ENCODE results near the gene DIAPH1. TPM values are rescaled to one million over a fixed set of nuclear protein-coding genes. Genes with fewer than 3 reads are reported as not detected.
"Not testable (repeated sequence)": the region's sequence is repeated elsewhere in the genome, so short reads cannot be mapped to it uniquely, and the experiment has no call there.

DIAPH1 gene
- total RNA-seq, 1 donor from 2014 or later: 25.4 TPM

DNA sequence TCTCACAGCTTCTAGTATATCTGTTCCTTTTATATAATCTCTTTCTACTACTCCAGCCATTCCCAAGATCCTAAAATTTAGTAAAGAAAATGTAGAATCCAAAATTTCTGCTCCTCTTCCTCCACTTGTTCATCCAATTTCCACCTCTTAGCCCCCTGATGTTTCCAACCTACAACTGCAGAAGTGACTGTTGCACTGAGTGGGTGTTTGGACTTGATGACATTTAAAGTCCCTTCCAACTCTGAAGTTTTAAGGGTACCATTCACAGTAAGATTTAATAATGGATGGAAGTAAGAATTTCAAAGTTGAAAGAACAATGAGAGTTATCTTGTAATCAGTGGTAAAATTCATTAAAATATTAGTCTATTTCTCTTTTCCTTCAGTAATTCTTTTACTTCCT, 5.5 kb downstream of the DIAPH1 start:
- DNase-seq (ENCODE audit: low read depth): no peak

DNA sequence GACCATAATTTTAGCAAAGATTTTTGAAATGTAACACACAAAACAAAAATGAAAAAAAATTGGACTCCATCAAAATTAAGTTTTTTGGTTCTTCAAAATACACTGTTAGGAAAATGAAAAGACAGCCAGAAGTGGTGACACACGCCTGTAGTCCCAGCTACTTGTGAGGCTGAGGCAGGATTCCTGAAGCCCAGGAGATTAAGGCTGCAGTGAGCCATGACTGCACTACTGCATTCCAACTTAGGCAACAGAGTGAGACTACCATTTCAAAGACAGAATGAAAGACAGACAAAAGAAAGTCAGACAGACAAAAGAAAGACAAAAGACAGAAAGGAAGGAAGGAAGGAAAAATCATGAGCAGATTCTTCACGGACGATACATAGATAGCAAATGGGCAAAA, 7.5 kb downstream of the DIAPH1 start:
- no peak for DNase-seq (ENCODE audit: low read depth)

DNA sequence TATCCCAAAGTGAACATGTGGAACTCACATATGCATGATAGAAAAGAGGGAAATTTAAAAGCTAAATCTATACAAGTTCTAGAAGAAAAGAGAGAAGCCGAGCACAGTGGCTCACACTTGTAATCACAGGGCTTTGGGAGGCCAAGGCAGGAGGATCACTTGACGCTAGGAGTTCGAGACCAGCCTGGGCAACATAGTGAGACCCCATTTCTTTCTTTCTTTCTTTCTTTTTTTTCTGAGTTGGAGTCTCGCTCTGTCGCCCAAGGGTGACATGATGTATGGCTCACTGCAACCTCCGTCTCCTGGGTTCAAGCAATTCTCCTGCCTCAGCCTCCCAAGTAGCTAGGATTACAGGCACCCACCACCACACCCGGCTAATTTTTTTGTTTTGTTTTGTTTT, 8.9 kb downstream of the DIAPH1 start:
- not testable (repeated sequence) for DNase-seq (ENCODE audit: low read depth)

DNA sequence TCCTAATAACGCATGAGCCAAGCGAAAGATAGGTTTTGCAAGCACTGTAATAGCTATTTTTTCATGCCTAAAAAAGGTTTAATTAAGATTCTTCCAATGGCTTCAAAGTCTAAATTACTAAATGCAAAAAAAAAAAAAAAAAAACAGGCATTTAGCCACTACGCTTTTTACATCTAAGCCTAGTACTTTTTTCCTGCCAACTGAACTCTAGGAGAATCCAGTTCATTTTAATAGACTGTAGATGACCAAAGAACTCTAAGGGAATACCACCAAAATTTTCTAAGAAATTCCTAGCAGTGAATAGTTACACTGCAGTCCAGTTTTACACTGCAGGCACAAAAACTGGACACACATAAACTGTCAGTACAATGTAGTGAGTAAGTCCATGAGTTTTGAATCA, 9.8 kb downstream of the DIAPH1 start:
- DNase-seq (ENCODE audit: low read depth): no peak

DNA sequence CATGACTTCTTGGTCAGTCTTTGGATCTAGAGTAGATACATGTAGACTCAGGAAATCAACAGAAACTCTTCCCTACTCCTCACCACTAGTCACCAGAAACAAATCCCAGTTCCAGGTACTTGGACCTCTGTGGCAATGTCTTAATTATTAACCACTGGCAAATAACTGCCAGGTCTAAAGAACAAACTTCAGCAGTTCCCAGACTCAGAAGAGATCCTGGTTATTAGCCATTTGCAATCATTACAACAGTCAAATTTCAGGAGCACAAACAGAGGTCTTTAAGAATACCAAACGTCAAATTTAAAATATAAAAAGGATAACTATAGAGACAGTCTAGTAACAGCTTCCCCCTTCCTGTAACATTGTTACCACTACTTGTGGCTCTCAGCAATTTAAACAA, 10.2 kb downstream of the DIAPH1 start:
- no peak for DNase-seq (ENCODE audit: low read depth)

DNA sequence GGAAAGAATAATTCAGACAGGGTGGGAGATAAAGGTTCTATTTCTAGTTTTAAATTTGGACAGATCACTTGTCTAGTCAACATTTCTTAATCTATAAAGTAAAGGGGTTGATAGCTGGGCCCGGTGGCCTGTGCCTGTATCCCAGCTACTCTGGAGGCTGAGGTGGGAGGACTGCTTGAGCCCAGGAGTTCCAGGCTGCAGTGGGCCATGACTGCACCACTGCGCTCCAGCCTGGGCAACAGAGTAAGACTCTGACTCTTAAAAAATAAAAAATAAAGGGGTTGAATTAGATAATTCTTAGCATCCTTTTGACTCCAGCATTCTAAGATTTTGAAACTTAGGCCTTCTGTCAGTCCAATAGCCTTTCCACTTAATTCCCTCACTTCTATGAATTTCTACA, 10.8 kb downstream of the DIAPH1 start:
- DNase-seq (ENCODE audit: low read depth): no peak

DNA sequence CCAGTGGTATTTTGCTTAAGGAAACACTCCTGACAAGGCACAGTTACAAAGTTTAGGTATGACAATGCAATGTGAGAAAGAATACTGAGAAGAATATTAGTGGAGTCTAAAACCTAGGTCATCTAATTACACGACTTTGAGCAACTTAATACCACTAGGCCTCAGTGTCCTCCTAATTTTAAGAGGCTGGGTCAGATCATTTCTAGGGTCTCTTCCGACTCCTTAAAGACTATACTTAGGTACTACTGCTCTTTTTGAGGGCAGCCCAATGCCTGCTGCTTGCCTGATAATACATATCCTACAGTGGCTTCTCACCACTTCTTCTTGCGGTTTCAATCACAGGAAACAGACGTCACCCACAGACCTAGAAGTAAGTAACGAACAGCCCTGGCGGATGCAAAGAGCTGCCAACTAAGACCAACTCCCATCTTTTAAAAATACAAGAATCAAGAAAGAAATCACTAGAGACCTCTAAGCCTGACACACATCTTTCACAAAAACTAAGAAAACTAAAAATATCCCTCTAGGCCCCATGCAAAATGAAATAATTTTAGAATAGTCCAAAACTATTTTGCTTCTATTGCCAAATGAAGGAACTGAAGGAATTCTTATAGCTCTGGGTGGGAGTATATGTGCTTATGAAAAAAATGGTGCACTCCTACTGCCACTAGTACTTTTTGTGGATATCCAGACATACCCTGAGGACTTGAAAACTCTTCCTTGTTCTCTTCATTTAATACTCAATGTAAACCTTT, 13.1 kb downstream of the DIAPH1 start:
- no peak for DNase-seq (ENCODE audit: low read depth)

DNA sequence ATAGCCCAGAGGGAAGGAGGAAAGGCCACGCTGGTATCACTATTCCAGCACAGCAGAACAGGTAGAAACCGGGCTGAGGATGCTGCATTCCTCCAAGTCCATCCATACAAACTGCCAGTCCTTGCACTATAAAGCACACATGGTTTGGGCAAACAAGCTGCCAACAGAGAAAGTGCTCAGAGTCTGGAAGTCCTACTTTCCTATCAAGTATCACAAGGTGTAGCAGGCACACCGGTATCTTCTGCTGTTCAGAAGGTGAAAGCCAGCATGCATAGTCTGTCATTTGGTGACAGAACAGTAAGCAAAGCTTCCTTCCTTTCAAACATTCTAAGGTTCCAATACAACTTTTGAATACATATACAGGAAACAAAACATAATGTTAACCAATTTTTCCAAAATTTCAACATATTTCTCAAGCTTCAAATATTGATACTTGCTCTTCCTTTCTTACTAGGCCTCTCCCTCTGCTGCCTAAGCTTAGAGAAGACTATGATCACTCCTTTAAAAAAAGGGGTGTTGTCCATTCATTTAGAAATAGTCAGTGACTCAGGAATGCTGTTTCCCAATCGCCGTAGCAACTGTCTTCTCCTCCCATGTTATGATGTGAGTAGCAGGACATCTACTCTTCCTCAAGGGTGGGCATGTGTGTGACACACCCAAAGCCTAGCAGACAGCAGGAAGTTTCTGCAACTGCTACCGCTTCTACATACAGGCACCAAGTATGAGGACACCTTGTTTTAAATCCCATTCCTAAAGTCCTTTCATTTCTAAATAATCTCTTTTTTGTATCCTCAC, 14.7 kb downstream of the DIAPH1 start:
- DNase-seq (ENCODE audit: low read depth): peak; percentile 90

DNA sequence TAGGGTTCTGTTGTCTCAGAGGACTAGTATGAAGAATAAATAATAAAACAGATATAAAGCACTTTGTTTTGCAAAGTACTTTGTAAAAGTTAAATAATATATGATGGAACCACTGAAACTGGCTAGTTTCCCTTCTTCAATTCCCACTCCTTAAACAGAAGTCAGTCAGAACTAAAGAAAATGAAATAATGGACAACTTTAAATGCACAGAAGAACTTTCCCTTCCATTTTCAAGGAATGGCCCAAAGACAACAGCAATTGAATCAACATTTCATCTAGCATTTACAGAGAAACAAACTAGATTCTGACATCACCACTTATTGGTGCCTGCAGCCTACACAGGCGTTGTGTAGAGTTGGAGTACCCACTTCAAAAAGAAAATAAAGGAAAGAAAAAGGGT, 16.2 kb downstream of the DIAPH1 start:
- no peak for DNase-seq (ENCODE audit: low read depth)

DNA sequence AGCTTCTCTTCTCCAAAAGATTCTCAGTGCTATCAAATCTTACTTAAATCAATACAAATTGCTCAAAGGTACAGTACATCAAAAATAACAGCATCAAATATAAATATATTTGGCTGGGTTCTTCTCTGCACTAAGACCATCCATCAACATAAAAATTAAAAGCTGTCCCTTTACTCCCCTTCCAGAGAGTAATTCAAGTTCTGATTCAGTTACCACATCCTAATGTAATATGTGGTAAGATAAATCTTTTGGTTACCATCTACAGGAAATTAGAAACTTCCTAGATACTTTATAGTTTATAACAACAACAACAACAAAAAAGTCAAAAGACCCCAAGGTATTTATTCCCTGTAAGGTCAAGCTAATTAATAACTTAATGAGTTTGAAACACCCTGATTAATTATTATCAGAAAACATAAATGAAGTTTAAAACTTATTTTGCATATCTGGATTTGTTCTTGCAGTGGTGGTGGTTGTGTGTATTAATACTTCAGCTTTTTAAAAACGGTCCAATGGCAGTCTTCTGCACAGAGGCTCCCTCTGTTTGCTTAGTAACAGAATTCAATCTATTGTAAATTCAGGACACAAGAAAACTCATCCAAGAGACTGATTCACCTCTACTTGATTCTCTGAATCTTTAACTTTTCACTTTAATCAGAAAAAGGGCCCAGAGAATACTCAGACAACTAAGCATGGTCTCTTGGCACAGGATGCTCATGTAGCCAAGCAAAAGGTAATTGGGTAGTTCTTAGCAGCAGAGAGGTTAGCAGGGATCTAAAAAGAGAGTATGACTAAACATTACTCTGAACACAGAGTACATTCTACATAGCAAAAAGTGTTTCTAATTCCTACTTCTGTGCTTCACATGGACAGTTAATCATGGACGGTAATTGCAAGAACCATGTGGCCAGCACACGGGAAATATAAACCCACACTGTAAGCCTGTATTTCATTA, 20.1 kb downstream of the DIAPH1 start:
- DNase-seq (ENCODE audit: low read depth): peak; percentile 59

DNA sequence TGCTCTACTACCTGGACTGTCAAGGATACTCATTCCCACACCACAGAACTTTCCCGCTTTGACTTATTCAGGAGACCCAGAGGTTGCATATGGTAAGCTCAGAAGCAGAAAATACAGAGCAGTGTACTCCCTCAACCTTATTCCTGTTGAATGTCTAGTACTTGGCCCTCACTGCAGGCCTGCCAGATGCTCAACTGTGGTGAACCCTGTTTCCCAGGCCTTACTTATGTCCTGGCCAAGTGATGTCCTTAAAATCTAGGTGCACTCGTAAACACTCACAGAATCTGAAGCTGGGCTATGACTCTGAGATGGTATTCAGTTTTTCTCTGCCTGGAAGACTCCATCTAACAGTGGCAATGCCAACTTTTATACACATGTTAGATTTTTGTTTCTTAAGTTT, 21.0 kb downstream of the DIAPH1 start:
- DNase-seq (ENCODE audit: low read depth): no peak

DNA sequence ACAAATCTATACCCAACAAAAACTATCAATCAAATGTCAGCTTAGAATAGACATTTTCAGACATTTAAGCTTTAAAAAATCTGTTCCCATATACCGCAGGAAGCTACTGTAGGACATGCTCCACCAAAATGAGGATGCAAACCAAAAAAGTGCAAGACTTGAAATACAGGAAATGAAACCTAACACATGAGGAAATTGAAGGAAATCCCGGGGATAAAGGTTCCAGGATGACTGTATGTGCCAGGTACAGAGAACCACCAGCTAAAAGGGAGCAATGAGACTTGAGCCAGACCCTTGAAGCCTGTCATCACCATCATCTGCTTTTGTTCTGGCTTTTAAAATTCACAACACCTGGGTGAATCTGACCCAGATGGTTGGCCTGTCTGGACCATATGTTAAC, 21.4 kb downstream of the DIAPH1 start:
- no peak for DNase-seq (ENCODE audit: low read depth)

DNA sequence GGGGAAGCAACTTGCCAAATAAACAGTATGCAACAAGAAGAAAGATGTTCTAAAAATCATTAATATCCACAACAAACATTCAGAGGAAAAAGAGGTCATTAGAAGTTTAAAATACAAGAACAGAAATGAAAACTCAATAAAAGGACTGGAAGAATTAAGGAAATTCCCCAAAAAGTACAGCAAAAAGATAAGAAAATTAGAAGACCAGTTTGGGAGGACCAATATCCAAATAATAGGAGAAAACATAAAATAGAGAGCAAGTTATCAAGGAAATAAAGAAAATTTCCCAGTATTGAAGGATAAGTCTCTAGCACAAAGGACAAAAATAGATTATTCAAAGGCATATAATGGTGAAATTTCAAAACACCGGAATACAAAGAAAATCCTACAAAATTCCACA, 21.9 kb downstream of the DIAPH1 start:
- no peak for DNase-seq (ENCODE audit: low read depth)

DNA sequence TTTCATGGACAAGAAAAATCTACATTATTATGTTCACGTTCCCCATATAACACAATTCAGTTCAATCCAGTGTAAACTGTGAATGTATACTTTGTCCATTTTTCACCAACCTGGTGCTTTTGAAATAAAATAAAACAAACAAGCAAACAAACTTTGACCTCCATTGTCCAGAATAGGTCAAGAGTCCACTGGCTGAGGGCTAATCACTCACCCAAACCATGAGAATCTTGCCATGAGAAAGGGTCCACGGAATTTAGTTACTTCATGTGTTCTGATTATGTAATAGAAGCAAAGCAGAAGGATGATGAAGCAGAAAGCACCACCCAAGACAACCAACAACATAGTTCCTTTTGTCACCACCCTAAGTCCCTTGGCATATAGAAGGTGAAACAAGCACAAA, 28.7 kb downstream of the DIAPH1 start:
- no peak for DNase-seq (ENCODE audit: low read depth)

DNA sequence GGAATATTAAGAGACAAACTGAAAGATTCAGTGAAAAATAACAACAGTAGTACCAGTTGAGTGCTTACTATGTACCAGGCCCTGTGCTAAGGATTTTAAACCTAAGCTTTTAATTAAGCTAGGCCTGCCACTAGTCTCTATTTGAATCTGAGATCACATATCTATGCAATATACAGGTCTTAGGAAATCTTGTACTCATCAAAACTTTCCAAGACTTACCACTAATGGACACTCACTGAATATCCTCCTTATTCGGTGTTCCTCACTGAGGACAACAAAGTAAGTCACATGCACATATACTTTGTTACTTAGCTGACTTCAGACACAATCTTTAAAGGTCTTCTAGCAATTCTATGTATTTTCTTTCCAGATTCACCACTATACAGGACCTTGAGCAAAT, 32.6 kb downstream of the DIAPH1 start:
- DNase-seq (ENCODE audit: low read depth): no peak

DNA sequence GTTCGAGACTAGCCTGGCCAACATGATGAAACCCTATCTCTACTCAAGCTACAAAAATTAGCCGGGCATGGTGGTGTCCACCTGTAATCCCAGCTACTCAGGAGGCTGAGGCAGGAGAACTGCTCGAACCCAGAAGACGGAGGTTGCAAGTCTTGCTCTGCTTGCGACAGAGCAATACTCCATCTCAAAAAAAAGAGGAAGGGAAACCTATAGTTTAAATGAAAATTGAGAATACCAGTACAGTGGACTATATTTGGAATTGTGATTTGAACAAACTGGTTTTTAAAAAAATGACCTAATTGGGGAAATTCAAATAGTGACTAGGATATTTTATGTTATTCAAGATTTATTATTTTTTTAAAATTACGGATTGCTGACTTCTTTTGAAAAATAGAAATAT, 33.2 kb downstream of the DIAPH1 start:
- DNase-seq (ENCODE audit: low read depth): no peak

DNA sequence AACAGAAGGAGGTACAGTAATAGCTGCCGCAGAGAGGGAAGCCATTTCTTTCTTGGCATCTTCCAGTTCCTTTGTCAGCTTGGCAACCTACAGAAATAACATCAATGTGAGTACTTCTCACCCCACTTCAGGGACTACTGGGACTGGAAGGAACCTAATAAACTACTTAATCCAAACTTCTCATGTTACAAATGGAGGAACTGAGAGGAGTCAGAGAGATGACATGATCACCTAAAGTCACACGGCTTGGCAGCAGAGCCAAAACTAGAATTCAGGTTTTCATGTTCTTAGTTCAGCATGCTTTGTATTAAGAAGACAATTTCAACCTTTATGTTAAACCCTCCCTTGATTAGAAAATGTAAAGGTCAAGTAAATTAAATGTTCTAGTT, 44.7 kb downstream of the DIAPH1 start:
- no peak for DNase-seq (ENCODE audit: low read depth)

DNA sequence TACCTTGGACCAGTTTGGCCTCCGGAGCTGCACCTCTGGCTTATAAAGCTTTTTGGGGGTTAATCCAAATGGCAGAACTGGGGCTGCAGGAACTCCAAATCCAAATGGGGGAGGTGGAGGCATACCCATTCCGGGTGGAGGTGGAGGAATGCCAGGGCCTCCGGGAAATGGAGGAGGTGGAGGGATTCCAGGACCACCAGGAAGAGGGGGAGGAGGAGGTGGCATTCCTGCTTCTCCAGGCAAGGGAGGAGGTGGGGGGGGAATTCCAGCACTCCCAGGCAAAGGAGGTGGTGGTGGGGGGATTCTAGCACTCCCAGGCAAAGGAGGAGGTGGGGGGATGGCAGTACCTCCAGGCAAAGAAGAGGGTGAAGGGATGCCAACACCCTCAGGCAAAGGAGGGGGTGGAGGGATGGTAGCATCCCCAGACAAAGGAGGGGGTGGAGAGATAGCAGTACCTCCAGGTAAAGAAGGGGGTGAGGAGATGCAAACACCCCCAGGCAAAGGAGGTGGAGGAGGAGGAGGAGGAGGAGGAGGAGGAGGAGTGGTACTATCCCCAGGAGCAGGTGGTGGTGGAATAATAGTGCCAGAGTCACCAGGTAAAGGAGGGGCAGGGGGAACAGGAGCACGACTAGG, 45.2 kb downstream of the DIAPH1 start:
- DNase-seq (ENCODE audit: low read depth): no peak

DNA sequence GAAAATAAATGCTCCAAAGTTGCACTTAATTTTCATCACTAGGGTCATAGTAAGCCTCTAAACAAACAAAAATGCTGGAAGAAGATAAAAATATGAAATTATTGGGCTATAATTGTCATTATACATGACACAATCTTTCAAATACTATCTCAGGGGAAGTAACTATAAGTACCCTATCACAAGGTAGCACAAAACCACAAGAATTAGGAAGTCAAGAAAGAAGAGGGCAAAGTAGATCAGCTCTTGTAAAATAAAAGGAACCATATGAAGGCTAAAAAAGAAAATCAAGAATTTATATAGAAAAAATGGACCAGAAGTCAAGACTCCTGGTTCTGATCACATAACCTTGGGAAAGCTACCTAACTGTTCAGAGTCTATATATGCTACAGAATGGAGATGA, 48.1 kb downstream of the DIAPH1 start:
- DNase-seq (ENCODE audit: low read depth): no peak

DNA sequence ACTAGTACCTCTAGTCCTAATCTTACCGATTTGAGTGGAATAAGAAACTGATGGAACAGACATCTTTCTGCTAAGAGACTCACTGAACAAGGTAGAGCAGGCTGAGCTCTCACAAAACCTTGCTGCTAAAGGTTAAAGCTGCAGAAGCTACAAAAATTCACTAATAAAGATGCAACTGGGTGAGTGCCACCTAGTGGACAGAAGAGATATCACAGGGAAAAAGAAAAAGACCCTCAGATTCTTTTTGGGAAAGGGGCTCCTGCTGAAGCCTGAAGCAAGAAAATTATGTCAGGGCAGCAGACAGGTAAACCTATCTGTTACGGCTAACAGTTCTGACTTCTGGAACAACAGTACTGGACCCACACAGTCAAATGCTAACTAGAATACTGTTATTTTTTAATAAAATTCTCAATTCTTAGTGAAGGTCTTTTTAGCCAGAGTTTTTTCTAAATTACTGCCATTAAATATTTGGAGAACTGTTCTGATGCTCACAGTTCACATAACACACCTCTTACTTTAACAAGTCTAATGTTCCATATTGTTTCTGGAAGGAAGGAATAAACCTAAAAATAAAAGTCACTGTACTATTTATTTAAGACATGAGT, 51.2 kb downstream of the DIAPH1 start:
- peak; percentile 24 for DNase-seq (ENCODE audit: low read depth)

Measured in myocyte (in vitro differentiated cells).